Stimulated activated CD4-positive, alpha-beta T cell treated with anti-CD3 and anti-CD28 coated beads, Interleukin-4, amount 100 ng/mL, for 48 hours (primary cell): Measurements from ENCODE around the gene PRKAG3.

Experiments used
- DNase-seq, 2 donors: peaks; one replicate each; pipeline ENCODE4 v3.0.0-alpha.2; 2020; ENCODE audit warnings: low read depth in 2 of 2

Gene PRKAG3

GRCh38 chr2:218814540-218815243, 16.9 kb downstream of the PRKAG3 start:
- no peak for DNase-seq

- no peak for DNase-seq
These were observed 17.7 kb downstream of the PRKAG3 start for GRCh38 chr2:218813771-218814460.

- no peak for DNase-seq
These were observed 18.7 kb downstream of the PRKAG3 start for GRCh38 chr2:218812861-218813260.

- no peak for DNase-seq
These were observed 19.3 kb downstream of the PRKAG3 start for GRCh38 chr2:218812096-218812815.

- no peak for DNase-seq
These were observed 20.2 kb downstream of the PRKAG3 start for GRCh38 chr2:218811382-218811781.

- no peak for DNase-seq
These were observed 21.3 kb downstream of the PRKAG3 start for GRCh38 chr2:218810256-218810655.

- no peak for DNase-seq
These were observed 22.1 kb downstream of the PRKAG3 start for GRCh38 chr2:218809515-218809914.

GRCh38 chr2:218807626-218808025, 24.0 kb downstream of the PRKAG3 start:
- DNase-seq, result no peak

- no peak for DNase-seq
These were observed 25.1 kb downstream of the PRKAG3 start for GRCh38 chr2:218806346-218806978.

GRCh38 chr2:218805627-218806026, 26.0 kb downstream of the PRKAG3 start:
- no peak for DNase-seq

GRCh38 chr2:218804817-218805216, 26.8 kb downstream of the PRKAG3 start:
- no peak for DNase-seq

- DNase-seq, result no peak
These were observed 29.1 kb downstream of the PRKAG3 start for GRCh38 chr2:218802386-218802994.

- no peak for DNase-seq
These were observed 31.6 kb downstream of the PRKAG3 start for GRCh38 chr2:218799990-218800389.

GRCh38 chr2:218798767-218799504, 32.7 kb downstream of the PRKAG3 start:
- DNase-seq, result no peak

GRCh38 chr2:218796691-218797090, 34.9 kb downstream of the PRKAG3 start:
- no peak for DNase-seq

GRCh38 chr2:218792433-218792832, 39.2 kb downstream of the PRKAG3 start:
- no peak for DNase-seq

- no peak for DNase-seq
These were observed 42.9 kb downstream of the PRKAG3 start for GRCh38 chr2:218788529-218789255.

- no peak for DNase-seq
These were observed 45.5 kb downstream of the PRKAG3 start for GRCh38 chr2:218786133-218786532.

GRCh38 chr2:218785103-218785502, 46.5 kb downstream of the PRKAG3 start:
- DNase-seq, result no peak

- no peak for DNase-seq
These were observed 47.9 kb downstream of the PRKAG3 start for GRCh38 chr2:218783688-218784087.

GRCh38 chr2:218782528-218782844, 49.1 kb downstream of the PRKAG3 start:
- DNase-seq, result no peak
